ENCODE results near the gene NKAIN2.

The NKAIN2 gene

GRCh38 chr6:124669713-124670480, 866.2 kb downstream of the NKAIN2 start:
- TF ChIP-seq CTCF (IDR thresholded peaks at IDR 0.05; ENCODE audit: low read depth, low read length) = no peak
- DNase-seq (ENCODE audit: extremely low read depth, low read depth) = no peak

DNA sequence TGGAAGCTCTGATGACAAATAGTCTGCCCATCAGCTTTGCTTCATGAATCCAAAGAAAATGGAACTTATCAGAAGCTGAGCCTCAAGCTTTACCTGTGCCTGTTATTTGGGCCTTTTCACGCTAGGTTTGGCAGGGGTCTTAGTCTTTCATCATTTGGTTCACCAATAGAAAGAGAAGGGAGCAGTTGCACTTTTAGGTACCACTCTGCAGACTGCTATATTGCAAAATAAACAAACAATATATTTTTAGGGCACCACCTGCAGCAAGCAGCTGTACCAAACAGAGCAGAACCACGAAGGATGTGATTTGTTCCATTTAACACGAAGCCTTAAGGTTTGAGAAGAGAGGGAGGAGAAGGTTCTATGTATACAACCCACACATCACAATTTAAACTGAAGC, 867.1 kb downstream of the NKAIN2 start:
- TF ChIP-seq CTCF (IDR thresholded peaks at IDR 0.05; ENCODE audit: low read depth, low read length) = no peak
- DNase-seq (ENCODE audit: extremely low read depth, low read depth) = no peak

- DNase-seq (ENCODE audit: extremely low read depth, low read depth) = no peak
- no peak for TF ChIP-seq CTCF (IDR thresholded peaks at IDR 0.05; ENCODE audit: low read depth, low read length)
These were observed 867.7 kb downstream of the NKAIN2 start for GRCh38 chr6:124671324-124671723.

- no peak for DNase-seq (ENCODE audit: extremely low read depth, low read depth)
- TF ChIP-seq CTCF (IDR thresholded peaks at IDR 0.05; ENCODE audit: low read depth, low read length) = no peak
These were observed 870.4 kb downstream of the NKAIN2 start for GRCh38 chr6:124674042-124674441.

DNA sequence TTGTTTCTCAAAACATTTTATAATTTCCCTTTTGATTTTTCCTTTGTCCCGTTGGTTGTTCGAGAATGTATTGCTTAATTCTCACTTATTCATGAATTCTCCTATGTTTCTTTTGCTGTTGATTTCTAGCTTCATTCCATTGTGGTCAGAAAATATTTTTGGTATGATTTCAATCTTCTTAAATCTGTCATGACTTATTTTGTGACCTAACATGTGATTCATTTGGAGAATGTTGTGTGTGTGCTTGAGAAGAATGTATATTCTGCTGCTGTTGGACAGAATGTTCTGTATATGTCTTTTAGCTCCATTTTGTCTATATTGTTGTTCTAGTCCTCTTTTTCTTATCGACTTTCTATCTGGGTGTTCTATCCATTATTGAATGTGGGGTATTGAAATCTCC, 872.4 kb downstream of the NKAIN2 start:
- no peak for TF ChIP-seq CTCF (IDR thresholded peaks at IDR 0.05; ENCODE audit: low read depth, low read length)
- DNase-seq (ENCODE audit: extremely low read depth, low read depth) = no peak

DNA sequence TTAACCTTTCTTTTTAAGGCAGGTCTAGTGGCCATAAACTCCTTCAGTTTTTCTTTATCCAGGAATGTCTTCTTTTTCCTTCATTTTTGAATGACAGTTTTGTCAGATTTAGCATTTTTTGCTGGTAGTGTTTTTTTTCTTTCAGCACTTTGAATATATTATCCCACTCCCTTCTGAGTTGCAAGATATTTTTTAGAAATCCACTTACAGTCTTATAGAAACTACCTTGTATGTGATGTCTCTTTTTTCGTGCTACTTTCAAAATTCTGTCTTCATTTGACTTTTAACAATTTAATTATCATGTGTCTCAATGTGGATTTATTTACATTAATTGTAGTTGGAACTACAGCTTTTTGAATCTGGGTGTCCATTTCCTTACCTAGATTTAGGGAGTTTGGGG, 874.2 kb downstream of the NKAIN2 start:
- no peak for TF ChIP-seq CTCF (IDR thresholded peaks at IDR 0.05; ENCODE audit: low read depth, low read length)
- DNase-seq (ENCODE audit: extremely low read depth, low read depth) = no peak

DNA sequence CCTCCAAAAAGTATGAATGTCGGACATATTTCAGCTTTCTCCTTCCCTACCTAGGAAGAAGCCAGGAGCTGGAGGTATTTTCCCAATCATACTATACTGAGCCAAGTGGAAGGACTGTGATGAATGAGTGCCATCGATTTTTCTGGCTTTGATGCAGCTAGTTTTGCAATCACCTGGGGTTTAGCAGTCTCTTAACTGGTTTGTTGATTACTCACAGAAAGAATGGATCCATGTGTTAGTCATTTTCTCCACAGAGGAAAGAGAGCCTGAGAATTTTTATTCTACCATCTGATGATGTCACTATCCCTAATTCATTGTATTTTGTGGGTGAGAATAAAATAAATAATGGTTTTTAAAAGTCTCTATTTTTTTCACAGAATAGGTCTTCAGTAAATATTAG, 875.7 kb downstream of the NKAIN2 start:
- TF ChIP-seq CTCF (IDR thresholded peaks at IDR 0.05; ENCODE audit: low read depth, low read length) = no peak
- DNase-seq (ENCODE audit: extremely low read depth, low read depth) = no peak
